Trophoblast cell (in vitro differentiated cells and primary cell): ENCODE results near the gene TRIM14.

Source experiments
- DNase-seq, 2 donors: peaks; one replicate each; pipeline ENCODE4 v3.0.0-alpha.2; 2016
- H2AFZ ChIP-seq: 2 replicates; pipeline ENCODE4 v1.6.1; 2013; ENCODE audit warnings: low read length, moderate library complexity, mild to moderate bottlenecking; ENCODE audit not compliant: insufficient read depth, poor library complexity
- H2AK5ac ChIP-seq: 2 replicates; pipeline ENCODE4 v1.6.1; 2013; ENCODE audit warnings: mild to moderate bottlenecking, low read length
- H2BK120ac ChIP-seq: 2 replicates; pipeline ENCODE4 v1.6.1; 2013; ENCODE audit warnings: low read length, mild to moderate bottlenecking, moderate library complexity; ENCODE audit not compliant: insufficient read depth, poor library complexity
- H2BK12ac ChIP-seq: 2 replicates; pipeline ENCODE4 v1.6.1; 2013; ENCODE audit warnings: mild to moderate bottlenecking, low read length, moderate library complexity
- H2BK5ac ChIP-seq: 2 replicates; pipeline ENCODE4 v1.6.1; 2013; ENCODE audit warnings: low read length, low read depth, moderate library complexity, mild to moderate bottlenecking; ENCODE audit not compliant: poor library complexity
- H3K14ac ChIP-seq: 2 replicates; pipeline ENCODE4 v1.6.1; 2013; ENCODE audit warnings: mild to moderate bottlenecking, low read length
- H3K18ac ChIP-seq: 2 replicates; pipeline ENCODE4 v1.6.1; 2013; ENCODE audit warnings: mild to moderate bottlenecking, low read length
- H3K23ac ChIP-seq: 2 replicates; pipeline ENCODE4 v1.6.1; 2013; ENCODE audit warnings: low read length
- H3K27ac ChIP-seq: 2 replicates; pipeline ENCODE4 v1.5.1; 2013; ENCODE audit warnings: low read depth, mild to moderate bottlenecking, inconsistent platforms, low read length, moderate library complexity
- H3K27me3 ChIP-seq: 2 replicates; pipeline ENCODE4 v1.6.1; 2013; ENCODE audit warnings: inconsistent platforms, mild to moderate bottlenecking, low read length, moderate library complexity; ENCODE audit not compliant: insufficient read depth
- H3K36me3 ChIP-seq, 2 experiments: 1 replicate in 1 of 2; 2 replicates in 1 of 2; pipeline ENCODE4 v1.6.1; 2013; ENCODE audit warnings: low read length in 2 of 2, mild to moderate bottlenecking in 2 of 2, moderate library complexity in 1 of 2; ENCODE audit not compliant: insufficient read depth in 2 of 2, control insufficient read depth in 1 of 2
- H3K4ac ChIP-seq: 2 replicates; pipeline ENCODE4 v1.6.1; 2013; ENCODE audit warnings: low read depth, mild to moderate bottlenecking, low read length, moderate library complexity
- H3K4me1 ChIP-seq, 2 experiments: 1 replicate in 1 of 2; 2 replicates in 1 of 2; pipeline ENCODE4 v1.6.1; 2013; ENCODE audit warnings: low read length in 2 of 2, mild to moderate bottlenecking in 2 of 2, moderate library complexity in 1 of 2; ENCODE audit not compliant: insufficient read depth in 2 of 2, control insufficient read depth in 1 of 2
- H3K4me2 ChIP-seq: 2 replicates; pipeline ENCODE4 v1.6.1; 2013; ENCODE audit warnings: inconsistent platforms, mild to moderate bottlenecking, low read length, moderate library complexity
- H3K4me3 ChIP-seq: 2 replicates; pipeline ENCODE4 v1.5.1; 2013; ENCODE audit warnings: mild to moderate bottlenecking, low read depth, low read length, inconsistent platforms
- H3K79me1 ChIP-seq: one replicate; pipeline ENCODE4 v1.6.1; 2013; ENCODE audit warnings: low read length
- H3K79me2 ChIP-seq: 2 replicates; pipeline ENCODE4 v1.6.1; 2013; ENCODE audit warnings: low read length, mild to moderate bottlenecking; ENCODE audit not compliant: control insufficient read depth, insufficient read depth, poor library complexity
- H3K9ac ChIP-seq: 2 replicates; pipeline ENCODE4 v1.6.1; 2013; ENCODE audit warnings: mild to moderate bottlenecking, low read length
- H3K9me3 ChIP-seq: 2 replicates; pipeline ENCODE4 v1.6.1; 2013; ENCODE audit warnings: low read depth, mild to moderate bottlenecking, control low read depth, inconsistent platforms, low read length; ENCODE audit not compliant: insufficient read depth
- H4K12ac ChIP-seq: 2 replicates; pipeline ENCODE4 v1.6.1; 2013; ENCODE audit warnings: low read depth, mild to moderate bottlenecking, low read length, moderate library complexity
- H4K8ac ChIP-seq: 2 replicates; pipeline ENCODE4 v1.6.1; 2013; ENCODE audit warnings: low read depth, mild to moderate bottlenecking, low read length, moderate library complexity
- H4K91ac ChIP-seq: one replicate; pipeline ENCODE4 v1.6.1; 2013; ENCODE audit warnings: low read depth, mild to moderate bottlenecking, low read length, moderate library complexity
- WGBS: extraction: QIAGEN DNeasy Blood & Tissue Kit; methylation state at CpG from one replicate; pipeline ENCODE4 v1.1.7; 2013; ENCODE audit warnings: missing lambda C conversion rate; ENCODE audit not compliant: insufficient read length, insufficient coverage; ENCODE audit errors: extremely low coverage; 5-methylcytosine and 5-hydroxymethylcytosine counted together

The TRIM14 gene

GRCh38 chr9:98108531-98109031 lies 10.4 kb downstream of the TRIM14 start:
- no peak for DNase-seq
- H3K23ac ChIP-seq = no peak overlapping the region
- H2BK5ac ChIP-seq = no peak overlapping the region
- no peak overlapping the region for H2BK12ac ChIP-seq
- no peak overlapping the region for H3K4ac ChIP-seq
- H4K91ac ChIP-seq = no peak overlapping the region
- H3K9ac ChIP-seq = no peak overlapping the region
- no peak overlapping the region for H3K14ac ChIP-seq
- H3K27me3 ChIP-seq = no peaks in the 10 kb centered on the region
- H3K79me2 ChIP-seq = no peaks in the 10 kb centered on the region
- H2AFZ ChIP-seq = no peak overlapping the region
- no peak overlapping the region for H3K18ac ChIP-seq
- H4K8ac ChIP-seq = no peak overlapping the region
- no peaks in the 10 kb centered on the region for H3K79me1 ChIP-seq
- H4K12ac ChIP-seq = no peak overlapping the region
- H3K4me2 ChIP-seq = no peak overlapping the region
- H3K36me3 ChIP-seq = no peaks in the 10 kb centered on the region
- H3K9me3 ChIP-seq = no peaks in the 10 kb centered on the region
- no peaks in the 10 kb centered on the region for H3K4me1 ChIP-seq
- no peak overlapping the region for H3K4me3 ChIP-seq
- no CpG with 5 or more reads among the region's 5 CpGs for WGBS
- H3K27ac ChIP-seq = no peak overlapping the region
- H2BK120ac ChIP-seq = no peak overlapping the region
- H2AK5ac ChIP-seq = no peak overlapping the region

- H4K91ac ChIP-seq = no peak overlapping the region
- no peak overlapping the region for H2BK5ac ChIP-seq
- H3K18ac ChIP-seq = no peak overlapping the region
- no peak overlapping the region for H2BK120ac ChIP-seq
- H3K79me2 ChIP-seq = no peaks in the 10 kb centered on the region
- H3K4me2 ChIP-seq = no peak overlapping the region
- no peak overlapping the region for H3K9ac ChIP-seq
- H3K27ac ChIP-seq = no peak overlapping the region
- no peaks in the 10 kb centered on the region for H3K79me1 ChIP-seq
- DNase-seq = no peak
- H3K14ac ChIP-seq = no peak overlapping the region
- no peak overlapping the region for H4K8ac ChIP-seq
- no peaks in the 10 kb centered on the region for H3K9me3 ChIP-seq
- no peak overlapping the region for H3K4ac ChIP-seq
- no peak overlapping the region for H4K12ac ChIP-seq
- H2BK12ac ChIP-seq = no peak overlapping the region
- no peak overlapping the region for H2AK5ac ChIP-seq
- H3K4me1 ChIP-seq = no peaks in the 10 kb centered on the region
- H3K36me3 ChIP-seq = no peaks in the 10 kb centered on the region
- H3K4me3 ChIP-seq = no peak overlapping the region
- H3K23ac ChIP-seq = no peak overlapping the region
- H3K27me3 ChIP-seq = no peaks in the 10 kb centered on the region
- WGBS = no CpG with 5 or more reads among the region's 2 CpGs
- H2AFZ ChIP-seq = no peak overlapping the region
These were observed 11.1 kb downstream of the TRIM14 start for GRCh38 chr9:98107926-98108325.

GRCh38 chr9:98105006-98105405 lies 14.0 kb downstream of the TRIM14 start:
- no peak for DNase-seq
- Histone ChIP-seq H4K12ac (no peak overlapping the region), H2AK5ac (no peak overlapping the region), H3K18ac (no peak overlapping the region), H4K8ac (no peak overlapping the region), H3K4ac (no peak overlapping the region), H3K9ac (no peak overlapping the region), H3K79me2 (no peaks in the 10 kb centered on the region), H3K27ac (no peak overlapping the region), H3K14ac (no peak overlapping the region), H3K23ac (no peak overlapping the region), H2BK12ac (no peak overlapping the region), H2BK120ac (no peak overlapping the region), H3K27me3 (no peaks in the 10 kb centered on the region), H3K79me1 (no peaks in the 10 kb centered on the region), H3K4me2 (no peak overlapping the region), H3K4me1 (no peaks in the 10 kb centered on the region), H2BK5ac (no peak overlapping the region), H3K9me3 (no peaks in the 10 kb centered on the region), H4K91ac (no peak overlapping the region), H2AFZ (no peak overlapping the region), H3K36me3 (no peaks in the 10 kb centered on the region), H3K4me3 (no peak overlapping the region)
- no CpG with 5 or more reads among the region's 7 CpGs for WGBS

- no peak overlapping the region for H2AK5ac ChIP-seq
- H3K9ac ChIP-seq = no peak overlapping the region
- H2BK120ac ChIP-seq = no peak overlapping the region
- no peak overlapping the region for H2BK12ac ChIP-seq
- WGBS = no CpG with 5 or more reads among the region's 3 CpGs
- no peak overlapping the region for H3K18ac ChIP-seq
- H2AFZ ChIP-seq = no peak overlapping the region
- no peak overlapping the region for H3K27ac ChIP-seq
- no peak overlapping the region for H3K23ac ChIP-seq
- no peaks in the 10 kb centered on the region for H3K9me3 ChIP-seq
- no peaks in the 10 kb centered on the region for H3K79me1 ChIP-seq
- H4K8ac ChIP-seq = no peak overlapping the region
- H3K79me2 ChIP-seq = no peaks in the 10 kb centered on the region
- H3K36me3 ChIP-seq = no peaks in the 10 kb centered on the region
- no peak overlapping the region for H3K4ac ChIP-seq
- no peaks in the 10 kb centered on the region for H3K27me3 ChIP-seq
- H4K12ac ChIP-seq = no peak overlapping the region
- H3K14ac ChIP-seq = no peak overlapping the region
- H3K4me1 ChIP-seq = no peaks in the 10 kb centered on the region
- H3K4me3 ChIP-seq = no peak overlapping the region
- no peak for DNase-seq
- H3K4me2 ChIP-seq = no peak overlapping the region
- no peak overlapping the region for H4K91ac ChIP-seq
- H2BK5ac ChIP-seq = no peak overlapping the region
These were observed 14.6 kb downstream of the TRIM14 start for GRCh38 chr9:98104445-98104881.
